IPS-15b (cell line): ENCODE results near the gene NAT14.

Source experiments
- H3K27me3 ChIP-seq: one replicate; pipeline ENCODE4 v1.6.1; 2013; ENCODE audit warnings: low read length; ENCODE audit not compliant: control insufficient read depth, insufficient read depth
- H3K36me3 ChIP-seq: one replicate; pipeline ENCODE4 v1.6.1; 2013; ENCODE audit warnings: low read length; ENCODE audit not compliant: control insufficient read depth, insufficient read depth
- H3K4me1 ChIP-seq: one replicate; pipeline ENCODE4 v1.6.1; 2013; ENCODE audit warnings: mild to moderate bottlenecking, low read length; ENCODE audit not compliant: control insufficient read depth, insufficient read depth
- H3K4me3 ChIP-seq: one replicate; pipeline ENCODE4 v1.5.1; 2013; ENCODE audit warnings: low read depth, low read length
- H3K9ac ChIP-seq: one replicate; pipeline ENCODE4 v1.6.1; 2013; ENCODE audit warnings: low read depth, mild to moderate bottlenecking, low read length
- H3K9me3 ChIP-seq: one replicate; pipeline ENCODE4 v1.6.1; 2013; ENCODE audit warnings: mild to moderate bottlenecking, low read length; ENCODE audit not compliant: control insufficient read depth, insufficient read depth

The NAT14 gene

DNA sequence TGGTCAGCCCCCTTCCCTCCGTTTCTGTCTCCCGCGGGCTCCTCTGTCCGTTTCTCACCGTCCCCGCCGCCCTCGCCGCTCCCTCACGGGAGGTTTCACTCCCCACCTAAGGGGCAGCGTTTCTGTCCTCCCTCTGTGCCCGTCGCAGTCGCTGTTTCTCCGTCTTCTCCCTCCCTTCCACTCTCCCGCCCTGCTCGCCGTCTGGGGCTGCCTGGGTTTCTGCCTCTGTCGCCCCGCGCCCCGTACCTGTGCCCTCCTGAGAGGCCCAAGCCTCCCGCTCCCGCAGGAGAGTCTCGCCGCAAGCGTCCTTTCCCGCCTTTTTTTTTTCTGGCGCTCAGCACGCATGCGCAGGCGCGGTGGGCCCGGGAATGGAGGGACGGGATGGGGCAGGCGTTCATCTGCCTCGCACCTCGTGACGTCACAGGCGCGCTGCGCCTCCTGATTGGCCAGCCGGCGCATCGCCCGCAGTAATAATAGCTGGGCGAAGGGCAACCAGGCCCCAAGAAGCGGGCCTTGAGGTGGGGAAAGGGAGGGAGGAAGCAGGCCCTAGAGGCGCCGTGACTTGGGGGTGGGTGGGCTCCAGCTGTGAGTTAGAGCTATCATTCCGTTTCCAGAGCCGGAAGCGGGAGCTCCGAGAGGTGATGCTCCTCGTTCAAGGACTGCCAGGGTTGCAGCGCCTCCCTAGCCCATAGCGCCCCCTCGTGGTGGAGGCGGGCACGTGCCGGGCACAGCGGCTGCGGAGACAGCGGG lies 18.7 kb downstream of the NAT14 start:
- H3K36me3 ChIP-seq = no peaks in the 10 kb centered on the region
- no peaks in the 10 kb centered on the region for H3K4me1 ChIP-seq
- H3K9ac ChIP-seq = no peak overlapping the region
- peaks cover 4% of the 10 kb centered on the region for H3K9me3 ChIP-seq
- peaks cover 19% of the 10 kb centered on the region for H3K27me3 ChIP-seq
- peak overlapping the region; percentile 42 for H3K4me3 ChIP-seq

DNA sequence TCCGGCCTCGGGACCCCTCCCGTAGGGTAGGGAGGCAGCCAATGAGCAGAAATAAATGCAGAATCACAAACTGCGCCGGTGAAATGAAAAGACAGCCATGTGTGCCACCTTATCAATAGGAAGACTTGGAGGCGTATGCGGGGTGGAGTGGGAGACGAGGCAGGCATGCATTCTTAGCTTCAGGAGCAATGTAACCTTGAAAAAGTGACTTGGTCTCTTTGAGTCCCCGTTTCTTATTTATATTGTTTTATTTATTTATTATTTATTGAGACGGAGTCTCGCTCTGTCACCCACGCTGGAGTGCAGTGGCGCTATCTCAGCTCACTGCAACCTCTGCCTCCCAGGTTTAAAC lies 19.2 kb downstream of the NAT14 start:
- no peak overlapping the region for H3K4me3 ChIP-seq
- no peak overlapping the region for H3K9ac ChIP-seq
- H3K36me3 ChIP-seq = no peaks in the 10 kb centered on the region
- peaks cover 4% of the 10 kb centered on the region for H3K9me3 ChIP-seq
- H3K27me3 ChIP-seq = peaks cover 19% of the 10 kb centered on the region
- no peaks in the 10 kb centered on the region for H3K4me1 ChIP-seq

DNA sequence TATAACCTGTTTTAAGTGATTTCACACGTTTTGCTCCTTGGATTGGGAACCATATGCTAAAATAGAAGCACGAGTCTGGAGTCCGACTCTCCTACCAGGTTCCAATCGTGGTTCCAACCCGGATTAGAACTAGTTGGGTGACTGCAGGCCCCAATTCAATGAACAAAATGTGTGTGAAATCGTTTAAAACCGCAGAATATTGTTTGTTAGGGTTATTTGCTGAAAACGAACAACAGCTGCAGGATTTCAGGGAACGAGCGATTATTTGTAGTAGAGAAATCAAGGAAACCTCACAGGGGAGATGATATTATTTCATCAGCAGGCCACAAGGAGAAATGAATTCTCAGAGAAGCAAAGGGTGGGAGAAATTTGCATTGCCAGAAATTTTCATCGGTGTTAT lies 20.0 kb downstream of the NAT14 start:
- Histone ChIP-seq H3K27me3 (peaks cover 19% of the 10 kb centered on the region), H3K9me3 (peaks cover 4% of the 10 kb centered on the region), H3K4me3 (no peak overlapping the region), H3K4me1 (no peaks in the 10 kb centered on the region), H3K9ac (no peak overlapping the region), H3K36me3 (no peaks in the 10 kb centered on the region)

DNA sequence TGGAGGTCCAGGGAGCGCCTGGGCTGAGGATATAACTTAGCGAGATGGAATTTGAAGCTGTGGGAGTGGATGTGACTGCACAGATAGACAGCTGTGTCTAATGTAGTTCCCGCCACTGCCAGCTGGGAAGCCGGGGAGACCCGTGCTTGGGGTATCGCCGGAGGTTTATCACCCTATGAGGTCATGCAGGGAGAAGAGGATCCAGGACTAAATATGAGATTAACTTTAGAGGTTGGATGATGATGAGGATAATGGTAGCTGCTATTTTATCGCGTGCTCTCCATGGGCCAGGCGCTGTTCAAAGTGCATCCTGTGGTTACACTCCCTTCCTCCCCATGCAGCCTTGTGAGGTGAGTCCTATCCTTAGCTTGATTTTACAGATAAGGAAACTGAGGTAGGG lies 23.1 kb downstream of the NAT14 start:
- H3K9ac ChIP-seq = no peak overlapping the region
- H3K27me3 ChIP-seq = peaks cover 9% of the 10 kb centered on the region
- H3K4me1 ChIP-seq = no peaks in the 10 kb centered on the region
- H3K9me3 ChIP-seq = peaks cover 2% of the 10 kb centered on the region
- no peak overlapping the region for H3K4me3 ChIP-seq
- no peaks in the 10 kb centered on the region for H3K36me3 ChIP-seq

DNA sequence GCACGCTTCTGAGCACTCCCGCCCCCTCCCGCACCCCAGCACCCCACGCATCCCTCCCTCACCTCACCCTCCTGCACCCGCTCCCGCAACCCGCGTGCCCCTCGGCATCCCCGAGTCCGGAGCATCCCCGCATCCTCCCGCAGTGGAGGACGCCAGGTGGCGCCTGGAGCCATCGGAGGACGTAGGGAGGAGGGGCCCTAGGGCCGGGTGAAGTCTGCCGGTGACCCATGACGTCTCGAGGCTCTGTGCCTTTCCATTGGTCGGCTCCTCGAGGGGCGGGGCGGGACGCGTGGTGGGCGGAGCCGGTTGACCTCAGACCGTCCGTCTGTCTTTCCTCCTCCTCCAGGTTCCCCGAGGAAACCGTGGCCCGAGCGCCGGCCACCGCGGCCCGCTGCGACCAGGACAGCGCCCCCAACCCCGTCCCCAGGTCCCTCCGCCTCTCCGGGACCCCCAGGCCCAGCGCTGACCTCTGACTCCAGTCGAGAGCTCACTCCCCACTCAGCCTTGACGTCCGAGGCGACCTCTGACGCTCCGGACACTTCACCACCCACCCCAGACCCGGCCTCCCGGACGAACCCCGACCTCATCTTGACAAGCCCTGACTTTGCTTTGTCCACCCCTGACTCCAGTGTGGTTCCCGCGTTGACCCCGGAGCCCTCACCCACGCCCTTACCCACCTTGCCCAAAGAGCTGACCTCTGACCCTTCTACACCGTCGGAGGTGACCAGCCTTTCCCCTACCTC lies 32.1 kb downstream of the NAT14 start:
- Histone ChIP-seq H3K4me1 (peaks cover 2% of the 10 kb centered on the region), H3K9me3 (no peaks in the 10 kb centered on the region), H3K9ac (no peak overlapping the region), H3K36me3 (no peaks in the 10 kb centered on the region), H3K4me3 (peak overlapping the region; percentile 27), H3K27me3 (no peaks in the 10 kb centered on the region)

DNA sequence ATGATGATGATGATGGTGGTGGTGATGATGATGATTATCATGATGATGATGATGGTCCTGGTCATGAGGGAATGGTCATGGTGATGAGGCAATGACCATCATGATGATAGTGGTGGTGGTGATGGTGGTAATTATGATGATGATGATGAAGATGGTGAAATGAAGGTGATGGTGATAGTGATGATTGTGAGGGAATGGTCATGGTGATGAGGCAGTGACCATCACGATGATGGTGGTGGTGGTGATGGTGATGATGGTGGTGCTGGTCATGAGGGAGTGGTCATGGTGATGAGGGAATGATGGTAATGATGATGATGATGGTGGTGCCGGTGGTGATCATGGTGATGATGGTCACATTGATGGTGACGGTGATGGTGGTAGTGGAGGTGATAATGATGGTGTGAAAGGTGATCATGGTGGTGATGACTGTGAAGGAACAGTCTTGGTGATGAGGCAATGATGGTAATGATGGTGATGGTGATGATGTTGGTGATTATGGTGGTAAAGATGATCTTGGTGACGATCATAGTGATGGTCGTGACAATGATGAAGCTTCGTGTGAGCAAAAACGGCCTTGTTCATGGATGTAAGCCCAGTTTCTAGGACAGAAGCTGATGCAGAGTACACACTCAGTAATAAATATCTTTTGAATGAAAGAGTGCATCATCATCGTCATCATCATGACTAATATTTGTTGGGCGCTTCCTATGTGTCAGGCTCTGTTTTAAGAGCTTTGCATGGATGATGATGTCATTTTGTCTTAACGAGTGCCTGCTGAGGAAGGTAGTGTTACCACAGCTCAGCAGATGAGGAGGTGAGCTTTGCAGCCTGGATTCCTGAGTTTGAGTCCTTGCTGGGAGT lies 34.7 kb downstream of the NAT14 start:
- Histone ChIP-seq H3K4me1 (peaks cover 2% of the 10 kb centered on the region), H3K9me3 (no peaks in the 10 kb centered on the region), H3K9ac (no peak overlapping the region), H3K27me3 (no peaks in the 10 kb centered on the region), H3K4me3 (no peak overlapping the region), H3K36me3 (no peaks in the 10 kb centered on the region)

DNA sequence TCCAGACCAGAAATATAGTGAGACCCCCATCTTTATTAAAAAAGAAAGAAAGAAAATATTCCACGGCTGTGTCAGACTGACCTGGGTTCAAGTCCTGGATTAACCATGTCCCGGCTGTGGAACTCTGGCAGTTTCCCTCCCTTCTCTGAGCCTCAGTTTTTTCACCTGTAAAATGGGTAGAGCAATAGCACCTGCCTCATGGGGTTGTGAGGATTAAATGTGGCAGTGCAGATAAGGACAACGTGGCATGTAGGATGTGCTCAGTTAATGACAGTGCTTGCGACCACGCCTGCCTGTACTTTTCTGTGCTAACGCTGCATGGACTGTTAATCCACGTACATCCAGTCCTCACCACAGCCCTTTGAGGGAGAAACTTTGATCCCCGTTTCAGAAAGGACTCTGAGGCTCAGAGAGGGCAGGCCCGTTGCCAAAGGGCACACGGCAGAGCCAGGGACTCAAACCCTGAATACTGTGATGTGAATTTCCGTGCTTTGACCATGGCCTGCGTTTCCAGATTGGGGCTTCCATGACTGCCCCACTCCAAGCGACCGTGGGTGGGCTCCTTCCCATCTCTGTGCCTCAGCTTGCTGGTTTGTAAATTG lies 35.8 kb downstream of the NAT14 start:
- Histone ChIP-seq H3K9ac (no peak overlapping the region), H3K4me1 (peaks cover 2% of the 10 kb centered on the region), H3K36me3 (no peaks in the 10 kb centered on the region), H3K27me3 (no peaks in the 10 kb centered on the region), H3K4me3 (no peak overlapping the region), H3K9me3 (no peaks in the 10 kb centered on the region)

DNA sequence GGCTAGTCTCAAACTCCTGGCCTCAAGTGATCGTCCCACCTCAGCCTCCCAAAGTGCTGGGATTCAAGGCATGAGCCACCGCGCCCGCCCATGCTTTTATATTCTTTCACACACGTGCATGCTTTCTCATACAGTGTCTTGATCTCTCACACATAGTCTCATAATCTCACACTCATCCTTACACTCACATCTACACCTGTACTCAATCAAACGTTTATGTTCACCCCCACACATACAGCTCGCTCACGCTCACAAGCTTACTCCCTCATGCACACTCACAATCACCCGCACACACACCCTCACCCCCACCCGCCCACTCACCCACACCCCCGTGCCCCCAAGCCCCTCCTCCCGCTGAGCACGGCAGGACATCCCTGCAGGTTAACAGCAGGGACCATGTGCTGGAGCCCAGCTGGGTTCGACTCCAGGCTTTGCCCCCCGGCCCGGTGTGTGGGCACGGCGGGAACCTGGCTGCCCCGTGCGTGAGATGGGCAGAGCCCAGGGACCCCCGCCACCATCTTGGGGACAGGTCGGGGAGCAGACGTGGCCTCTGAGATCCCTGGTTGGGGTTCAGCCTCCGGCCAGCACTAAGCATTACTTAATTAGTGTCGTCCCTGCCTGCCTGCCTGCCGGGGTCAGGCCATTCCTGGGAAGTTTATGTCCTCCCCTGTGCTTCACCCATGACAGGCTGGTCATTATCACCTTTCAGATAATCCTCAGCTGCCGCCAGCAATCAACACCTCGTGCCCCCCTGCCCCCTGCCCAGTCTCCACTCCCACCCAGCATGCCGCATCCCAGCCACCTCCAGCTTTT lies 40.5 kb downstream of the NAT14 start:
- no peaks in the 10 kb centered on the region for H3K36me3 ChIP-seq
- H3K4me1 ChIP-seq = no peaks in the 10 kb centered on the region
- no peak overlapping the region for H3K4me3 ChIP-seq
- H3K27me3 ChIP-seq = no peaks in the 10 kb centered on the region
- H3K9ac ChIP-seq = no peak overlapping the region
- H3K9me3 ChIP-seq = no peaks in the 10 kb centered on the region

DNA sequence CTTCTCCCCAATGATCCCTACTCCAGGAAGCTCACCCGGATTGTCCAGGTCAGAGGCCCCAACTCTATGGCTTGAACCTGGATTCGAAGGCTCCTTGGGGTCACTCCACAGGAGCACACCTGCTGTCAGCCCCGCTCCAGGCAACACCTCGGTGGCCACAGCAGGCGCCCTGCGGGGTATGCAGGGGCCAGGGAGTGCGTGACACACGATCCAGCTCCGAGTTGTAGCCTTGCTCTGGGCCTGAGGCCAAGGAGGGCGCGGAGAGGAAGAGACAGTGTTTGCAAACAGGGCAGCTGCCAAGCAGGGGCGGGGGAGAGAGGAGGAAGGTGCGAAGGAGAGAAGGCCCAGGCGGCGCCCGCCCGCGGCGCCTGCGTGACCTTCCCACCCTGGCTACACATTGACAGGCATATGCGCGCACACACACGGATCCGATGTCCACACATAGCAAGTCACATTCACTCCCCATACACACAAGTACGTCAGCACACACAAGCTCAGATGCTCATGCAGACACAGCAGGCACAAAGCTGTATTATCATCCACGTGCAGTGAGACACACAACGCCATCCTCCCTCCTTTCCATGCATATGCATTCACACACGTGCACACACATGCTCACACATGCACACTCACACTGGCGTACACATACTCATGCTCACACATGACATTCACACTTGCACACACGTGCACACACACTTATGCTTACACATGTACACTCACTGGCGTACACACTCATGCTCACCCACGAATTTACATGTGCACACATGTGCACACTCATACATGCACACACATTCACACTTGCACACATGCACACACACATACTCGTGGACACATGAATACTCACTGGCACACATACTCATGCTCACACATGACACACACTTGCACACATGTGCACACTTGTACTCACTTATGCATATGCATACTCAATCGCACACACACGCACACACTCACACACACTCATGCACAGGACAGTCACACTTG lies 41.5 kb downstream of the NAT14 start:
- Histone ChIP-seq H3K4me1 (no peaks in the 10 kb centered on the region), H3K9me3 (no peaks in the 10 kb centered on the region), H3K36me3 (no peaks in the 10 kb centered on the region), H3K9ac (no peak overlapping the region), H3K27me3 (no peaks in the 10 kb centered on the region), H3K4me3 (no peak overlapping the region)

DNA sequence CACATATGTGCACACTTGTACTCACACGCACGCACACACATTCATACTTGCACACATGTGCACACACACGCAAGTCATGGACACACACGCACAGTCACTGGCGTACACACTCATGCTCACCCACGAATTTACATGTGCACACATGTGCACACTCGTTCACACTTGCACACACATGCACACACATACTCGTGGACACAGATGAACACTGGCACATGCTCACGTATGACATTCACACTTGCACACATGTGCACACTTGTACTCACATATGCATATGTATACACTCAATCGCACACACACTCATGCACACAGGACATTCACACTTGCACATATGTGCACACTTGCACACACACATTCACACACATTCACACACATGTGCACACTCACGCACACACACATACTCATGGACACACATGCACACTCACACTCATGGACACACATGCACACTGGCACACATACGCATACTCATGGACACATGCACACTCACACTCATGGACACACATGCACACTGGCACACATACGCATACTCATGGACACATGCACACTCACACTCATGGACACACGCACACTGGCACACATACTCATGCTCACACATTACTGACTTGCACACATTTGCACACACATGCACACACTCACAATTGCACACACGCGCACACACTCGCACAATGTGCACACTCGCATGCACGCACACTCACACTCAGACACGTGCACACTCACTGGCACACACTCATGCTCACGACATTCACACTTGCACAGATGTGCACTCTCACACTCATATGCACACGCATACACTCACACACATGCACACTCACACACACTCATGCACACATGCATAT lies 42.4 kb downstream of the NAT14 start:
- Histone ChIP-seq H3K36me3 (no peaks in the 10 kb centered on the region), H3K27me3 (no peaks in the 10 kb centered on the region), H3K4me3 (no peak overlapping the region), H3K9ac (no peak overlapping the region), H3K4me1 (no peaks in the 10 kb centered on the region), H3K9me3 (no peaks in the 10 kb centered on the region)
